Activated CD8-positive, alpha-beta memory T cell treated with anti-CD3 and anti-CD28 coated beads, Interleukin-2, amount 50 U/mL, for 48 hours (primary cell): ENCODE results near the gene NT5DC1.

ENCODE experiments used
- DNase-seq: peaks from one replicate; pipeline ENCODE4 v3.0.0-alpha.2; 2020

Gene NT5DC1

GRCh38 chr6:116248577-116248976 lies 147.9 kb downstream of the NT5DC1 start:
- no peak for DNase-seq

GRCh38 chr6:116251568-116252384 lies 151.1 kb downstream of the NT5DC1 start:
- no peak for DNase-seq

- no peak for DNase-seq
These were observed 152.5 kb downstream of the NT5DC1 start for GRCh38 chr6:116253188-116253504.

DNA sequence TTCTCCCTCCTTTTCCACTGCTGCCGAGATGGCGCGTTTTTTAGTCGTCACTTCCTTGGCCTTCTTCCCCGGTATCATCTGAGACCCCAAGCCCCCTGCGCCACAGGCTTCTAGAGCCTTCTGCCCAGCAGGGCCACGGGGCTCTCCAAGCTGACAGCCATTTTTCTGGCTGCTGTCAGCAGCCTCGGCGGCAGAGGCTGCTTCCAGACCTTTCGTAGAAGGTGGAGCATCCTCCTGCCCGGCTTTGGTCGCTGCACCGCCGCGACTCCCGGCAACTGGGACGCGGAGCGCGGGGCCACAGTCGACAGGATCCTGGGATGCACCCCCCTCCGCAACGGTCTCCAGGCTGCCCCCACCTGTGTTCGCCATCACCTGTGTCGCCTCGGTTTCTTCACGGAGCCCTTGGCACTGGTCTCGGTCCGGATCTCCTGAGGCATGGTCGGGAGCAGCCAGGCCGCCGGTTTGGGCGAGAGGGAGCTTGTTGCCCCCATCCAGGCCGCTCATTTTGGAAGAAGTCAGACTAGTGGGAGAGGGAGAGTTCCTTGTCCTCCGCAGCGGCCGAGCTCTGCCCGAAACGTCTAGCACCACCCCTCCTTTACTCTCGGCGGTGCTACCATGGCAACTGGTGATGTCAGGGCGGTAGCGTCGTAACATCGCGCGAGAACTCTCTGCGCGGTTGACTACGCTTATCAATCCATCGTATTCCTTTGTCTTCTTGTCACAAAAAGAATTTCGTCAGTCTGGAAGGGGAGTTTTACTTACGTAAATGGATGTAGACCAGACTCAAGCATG lies 153.0 kb downstream of the NT5DC1 start, which contains the start of gene TSPYL4:
TSS of gene TSPYL4 (minus strand) at position 571 of the 792 bp plus-strand sequence. CDS start at position 504, 67 bp downstream.
- peak; percentile 90 for DNase-seq

DNA sequence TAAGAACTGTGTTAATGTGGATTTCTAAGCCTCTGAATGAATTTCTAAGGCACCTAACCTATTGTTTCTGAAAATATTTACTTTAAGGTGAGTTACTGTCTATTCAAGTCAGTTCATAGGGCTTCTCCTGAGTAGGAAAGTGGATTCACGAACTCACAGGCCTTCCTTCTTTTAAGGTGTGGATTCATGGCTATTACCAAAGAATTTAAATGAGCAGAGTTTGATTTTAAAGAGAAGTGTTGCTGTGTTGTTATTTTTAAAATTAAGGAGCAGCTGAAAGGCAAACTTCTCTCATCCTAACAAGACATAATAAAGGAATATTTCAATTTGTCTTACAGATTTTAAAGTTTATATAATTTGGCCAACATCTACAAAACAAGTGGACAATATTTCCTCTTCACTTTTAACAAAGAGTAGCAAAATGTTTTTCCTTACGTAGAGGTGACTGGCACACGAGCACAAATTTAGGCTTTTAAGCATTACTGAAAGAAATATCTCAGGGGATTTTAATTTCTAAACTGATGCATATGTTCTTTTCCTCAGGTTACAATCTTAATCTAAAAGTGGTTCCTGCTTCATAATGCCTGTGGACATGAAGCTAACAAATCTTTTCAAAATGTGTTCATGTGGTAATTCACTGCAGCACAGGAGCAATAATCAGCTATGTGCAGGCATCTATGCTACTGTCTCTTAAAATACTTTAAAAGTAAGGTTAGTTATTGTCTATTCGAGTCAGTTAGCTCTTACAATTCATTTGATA lies 153.8 kb downstream of the NT5DC1 start:
- no peak for DNase-seq

DNA sequence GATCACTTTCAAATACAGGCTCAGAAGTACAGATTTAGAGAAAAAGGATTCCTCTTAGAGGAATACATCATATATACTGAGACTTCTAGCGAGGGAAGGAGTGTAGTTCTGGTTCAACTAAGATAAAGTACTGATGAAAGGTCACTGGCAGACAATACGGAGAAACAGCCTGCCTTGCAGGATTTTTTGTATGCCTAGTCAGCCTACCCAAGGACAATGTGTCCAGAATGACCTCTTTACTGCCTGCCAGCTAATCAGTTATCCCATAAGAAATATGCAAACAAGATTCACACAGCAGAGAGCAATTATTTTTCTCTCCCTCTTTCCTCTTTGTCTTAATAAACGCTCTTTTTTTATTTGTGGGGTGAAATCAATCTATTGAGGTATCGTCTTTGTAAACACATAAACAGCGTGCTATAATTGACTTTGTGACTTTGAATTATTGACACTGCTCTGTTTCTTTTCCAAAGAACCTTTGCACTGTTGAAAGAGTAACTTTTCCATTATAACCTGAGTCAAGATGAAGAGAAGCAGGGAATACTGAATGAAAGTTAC lies 154.7 kb downstream of the NT5DC1 start:
- no peak for DNase-seq

GRCh38 chr6:116256694-116257093 lies 156.0 kb downstream of the NT5DC1 start:
- no peak for DNase-seq

GRCh38 chr6:116258520-116258919 lies 157.9 kb downstream of the NT5DC1 start:
- DNase-seq: no peak

- no peak for DNase-seq
These were observed 162.7 kb downstream of the NT5DC1 start for GRCh38 chr6:116263353-116263752.

- no peak for DNase-seq
These were observed 164.6 kb downstream of the NT5DC1 start for GRCh38 chr6:116265041-116265829.

DNA sequence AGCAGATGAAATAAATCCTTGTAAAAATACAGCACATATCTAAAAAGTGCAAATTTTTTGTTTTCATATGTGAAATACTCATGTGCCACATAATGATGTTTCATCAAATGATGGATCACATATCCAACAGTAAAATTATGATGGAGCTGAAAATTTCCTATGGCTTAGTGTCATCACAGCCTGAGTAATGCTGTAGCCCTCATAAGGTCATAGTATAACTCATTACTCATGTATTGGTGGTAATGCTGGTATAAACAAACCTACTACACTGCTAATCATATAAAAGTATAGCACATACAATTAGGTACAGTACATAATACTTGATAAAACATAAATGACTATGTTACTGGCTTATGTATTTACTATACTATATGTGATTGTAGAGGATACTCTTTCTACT lies 166.2 kb downstream of the NT5DC1 start:
- DNase-seq: no peak

GRCh38 chr6:116267836-116268588 lies 167.4 kb downstream of the NT5DC1 start:
- no peak for DNase-seq

DNA sequence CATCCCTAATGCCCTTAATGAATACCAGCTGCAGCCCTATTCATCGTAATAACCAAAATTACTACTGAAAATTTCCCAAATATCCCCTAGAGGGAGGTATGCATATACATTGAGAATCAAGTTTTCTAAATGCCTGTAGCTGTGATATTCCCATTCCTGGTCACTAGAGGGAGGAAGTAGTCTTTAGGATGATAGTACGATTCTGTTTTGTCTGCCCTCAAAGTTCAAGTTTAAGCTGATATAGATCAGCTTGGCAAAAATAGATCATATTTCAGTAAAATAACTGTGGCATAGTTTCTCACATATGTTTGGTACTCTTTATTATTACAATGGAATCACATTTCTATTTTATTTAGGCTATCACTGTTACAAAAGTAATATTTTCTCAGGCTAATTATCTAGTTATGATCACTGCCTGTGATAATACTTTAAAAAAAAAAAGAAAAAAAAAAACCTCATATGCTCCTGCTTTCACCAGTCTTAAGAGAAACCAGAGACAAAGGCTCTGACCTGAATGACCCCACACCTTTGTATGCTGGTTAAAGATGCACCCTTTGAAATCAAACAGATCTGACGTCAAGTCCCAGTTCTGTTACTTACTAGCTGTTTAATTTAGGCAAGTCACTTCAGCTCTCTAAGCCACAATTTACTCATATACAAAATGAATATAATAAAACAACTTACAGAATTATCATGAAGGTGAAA lies 168.1 kb downstream of the NT5DC1 start:
- no peak for DNase-seq

DNA sequence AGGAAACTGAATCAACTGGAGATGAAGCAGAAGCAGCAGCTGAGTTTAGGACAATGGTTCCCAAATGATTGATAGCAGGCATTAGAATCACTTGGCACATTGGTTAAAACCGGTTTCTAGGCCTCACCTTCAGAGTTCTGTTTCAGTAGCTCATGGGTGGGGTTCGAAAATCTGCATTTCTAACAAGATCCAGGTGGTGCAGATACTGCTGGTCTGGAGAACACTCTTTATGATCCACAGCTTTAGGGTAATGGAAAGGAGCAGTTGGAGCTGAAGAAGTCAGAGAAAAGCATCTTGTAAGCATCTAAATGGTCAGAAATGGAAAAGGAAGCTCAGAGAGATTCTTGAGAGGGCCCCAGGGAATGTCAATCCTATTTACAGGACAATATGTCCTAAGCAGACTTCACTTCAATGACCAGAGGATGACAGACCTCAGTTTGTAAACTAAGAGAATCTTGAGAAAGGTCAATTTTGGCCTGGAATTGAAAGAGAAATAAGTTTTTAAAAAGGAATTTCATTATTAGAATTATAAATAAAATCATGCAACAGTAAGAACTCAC lies 170.6 kb downstream of the NT5DC1 start:
- no peak for DNase-seq

DNA sequence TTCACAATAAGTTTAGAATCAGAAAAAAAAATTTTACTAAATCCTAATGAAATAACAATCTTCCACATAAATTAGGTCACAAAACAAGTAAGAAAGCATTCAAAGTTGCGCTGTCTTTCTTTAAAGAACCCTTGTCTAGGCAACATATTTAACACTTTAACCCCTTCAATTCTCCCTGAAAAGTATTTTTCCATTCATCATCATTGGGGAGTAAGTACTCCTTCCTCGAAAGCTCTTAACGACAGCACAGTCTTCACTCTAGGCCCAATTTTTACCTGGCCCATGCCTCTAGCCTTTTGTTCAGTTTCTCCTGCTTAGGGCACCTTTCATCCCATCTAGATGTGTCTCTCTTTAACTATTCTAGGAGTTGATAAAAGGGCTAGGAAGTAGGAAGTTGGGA lies 176.5 kb downstream of the NT5DC1 start:
- no peak for DNase-seq

- no peak for DNase-seq
These were observed 177.8 kb downstream of the NT5DC1 start for GRCh38 chr6:116278481-116278829.

DNA sequence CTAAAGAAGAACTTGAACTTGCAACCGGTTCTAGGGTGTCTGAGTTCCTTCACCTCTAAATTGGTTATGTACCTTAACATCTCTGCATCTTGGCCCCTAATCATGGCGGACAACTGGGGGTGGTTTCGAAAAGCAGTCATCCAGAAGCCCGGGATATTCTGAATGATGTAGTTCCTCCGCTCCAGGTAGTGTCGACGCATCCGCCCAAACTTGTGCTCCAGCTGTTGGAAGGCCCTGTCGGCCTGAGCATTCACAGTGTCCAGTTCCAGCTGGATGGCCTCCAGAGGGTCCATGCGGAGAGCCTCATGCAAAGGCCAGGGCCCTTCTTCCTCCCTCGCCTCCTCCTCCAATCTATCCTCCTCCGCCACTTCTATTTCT lies 178.2 kb downstream of the NT5DC1 start:
- DNase-seq: no peak

- peak; percentile 93 for DNase-seq
These were observed 178.8 kb downstream of the NT5DC1 start, which contains the start of gene TSPYL1 for GRCh38 chr6:116279232-116280160. Gene TSPYL1, minus strand, starts transcription at chr6:116279930. Its CDS starts 100 bp downstream, at chr6:116279830.
